ENCODE data around the gene LAMTOR3.

- TF ChIP-seq, protein P1, sequence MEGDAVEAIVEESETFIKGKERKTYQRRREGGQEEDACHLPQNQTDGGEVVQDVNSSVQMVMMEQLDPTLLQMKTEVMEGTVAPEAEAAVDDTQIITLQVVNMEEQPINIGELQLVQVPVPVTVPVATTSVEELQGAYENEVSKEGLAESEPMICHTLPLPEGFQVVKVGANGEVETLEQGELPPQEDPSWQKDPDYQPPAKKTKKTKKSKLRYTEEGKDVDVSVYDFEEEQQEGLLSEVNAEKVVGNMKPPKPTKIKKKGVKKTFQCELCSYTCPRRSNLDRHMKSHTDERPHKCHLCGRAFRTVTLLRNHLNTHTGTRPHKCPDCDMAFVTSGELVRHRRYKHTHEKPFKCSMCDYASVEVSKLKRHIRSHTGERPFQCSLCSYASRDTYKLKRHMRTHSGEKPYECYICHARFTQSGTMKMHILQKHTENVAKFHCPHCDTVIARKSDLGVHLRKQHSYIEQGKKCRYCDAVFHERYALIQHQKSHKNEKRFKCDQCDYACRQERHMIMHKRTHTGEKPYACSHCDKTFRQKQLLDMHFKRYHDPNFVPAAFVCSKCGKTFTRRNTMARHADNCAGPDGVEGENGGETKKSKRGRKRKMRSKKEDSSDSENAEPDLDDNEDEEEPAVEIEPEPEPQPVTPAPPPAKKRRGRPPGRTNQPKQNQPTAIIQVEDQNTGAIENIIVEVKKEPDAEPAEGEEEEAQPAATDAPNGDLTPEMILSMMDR (IDR thresholded peaks at IDR 0.05), result no peak
- TF ChIP-seq POLR2A (IDR thresholded peaks at IDR 0.05), result no peak
Observed at GRCh38 chr4:99857307-99857706, 36.9 kb downstream of the LAMTOR3 start.

Data from uterus (tissue), 2 donors.